ENCODE data around the gene NRG2.

DNA sequence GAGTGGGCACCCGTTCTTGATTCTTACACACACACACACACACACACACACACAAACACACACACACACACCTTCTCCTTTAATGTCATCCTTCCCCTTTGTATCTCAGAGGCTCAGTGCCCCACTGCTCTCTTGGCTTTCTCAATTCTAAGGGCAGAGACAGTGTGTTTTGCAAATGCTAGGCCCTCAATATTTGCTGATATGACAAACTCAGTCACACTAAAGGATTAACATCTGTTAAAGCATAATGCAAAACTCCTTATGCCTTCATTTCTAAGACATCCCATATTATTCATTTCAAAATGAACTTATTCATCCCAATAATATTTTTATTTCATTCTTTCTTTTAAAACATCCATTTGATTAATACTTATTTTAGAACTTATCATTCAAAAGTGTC is 8.9 kb upstream of the NRG2 start:
- TF ChIP-seq CTCF (IDR thresholded peaks at IDR 0.05) (no peak), POLR2A (IDR thresholded peaks at IDR 0.05) (no peak)

All from uterus (tissue), 2 donors.